Brain microvascular endothelial cell (primary cell): ENCODE measurements around the gene RAD9A.

Experiments
- DNase-seq: peaks from one replicate; pipeline ENCODE4 v3.0.0-alpha.2; 2020
- H3K27ac ChIP-seq: fragments of 250-450 bp; sonication (Bioruptor Pico); 2 replicates; pipeline ENCODE4 v1.5.1; 2020; ENCODE audit warnings: mild to moderate bottlenecking, moderate library complexity
- H3K27me3 ChIP-seq: fragments of 250-450 bp; sonication (Bioruptor Pico); replicated peaks from 2 replicates; pipeline ENCODE4 v1.5.1; 2020; ENCODE audit warnings: mild to moderate bottlenecking
- H3K36me3 ChIP-seq: fragments of 250-450 bp; sonication (Bioruptor Pico); replicated peaks from 2 replicates; pipeline ENCODE4 v1.5.1; 2020; ENCODE audit warnings: mild to moderate bottlenecking
- H3K4me3 ChIP-seq: 2 replicates; pipeline ENCODE4 v1.5.1; 2011; ENCODE audit warnings: low read depth, mild to moderate bottlenecking, control low read depth, low read length, moderate library complexity
- CTCF ChIP-seq: IDR thresholded peaks from 2 replicates; pipeline ENCODE4 v1.5.1; 2011; ENCODE audit warnings: low read depth, mild to moderate bottlenecking, moderate library complexity, low read length, control low read depth, inconsistent platforms; ENCODE audit errors: missing control alignments
- in situ Hi-C: cut with HindIII; loops from 2 replicates; pipeline ENCODE4 v1.10.0; 2017; ENCODE audit warnings: low sequenced_read_pairs, low pct_ligation_motif_present

The RAD9A gene

DNA sequence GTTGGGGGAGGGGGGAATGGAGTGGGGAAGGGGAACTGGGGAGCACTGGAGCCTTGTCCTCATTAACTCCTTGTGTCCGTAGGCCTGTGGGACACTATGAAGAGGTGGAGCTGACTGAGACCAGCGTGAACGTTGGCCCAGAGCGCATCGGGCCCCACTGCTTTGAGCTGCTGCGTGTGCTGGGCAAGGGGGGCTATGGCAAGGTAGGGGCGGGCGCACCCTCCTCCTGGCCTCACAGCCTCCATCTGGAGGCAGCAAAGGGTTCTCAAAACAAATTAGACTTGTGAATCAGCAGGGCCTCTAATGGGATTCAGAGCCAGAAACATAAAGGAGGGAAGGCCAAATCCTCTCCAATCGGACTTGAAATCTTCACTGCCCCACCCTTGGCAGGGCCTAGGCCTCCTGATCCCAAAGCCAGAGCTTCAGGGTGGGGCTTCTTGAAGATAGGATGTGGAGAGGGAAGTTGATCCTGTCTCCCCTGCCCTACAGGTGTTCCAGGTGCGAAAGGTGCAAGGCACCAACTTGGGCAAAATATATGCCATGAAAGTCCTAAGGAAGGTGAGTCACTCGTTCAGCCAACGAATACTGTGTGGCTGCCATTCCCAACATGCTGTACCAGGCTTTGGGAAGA lies 37.4 kb downstream of the RAD9A start:
- Histone ChIP-seq H3K27ac (peak overlapping the region; percentile 70), H3K27me3 (no peaks in the 10 kb centered on the region), H3K36me3 (peaks cover 18% of the 10 kb centered on the region), H3K4me3 (peak overlapping the region; percentile 88)
- in situ Hi-C loops = no loop called here
- no peak for DNase-seq
- TF ChIP-seq CTCF = no peak

GRCh38 chr11:67429722-67430121 lies 37.9 kb downstream of the RAD9A start:
- Histone ChIP-seq H3K27ac (no peak overlapping the region), H3K4me3 (no peak overlapping the region), H3K27me3 (no peaks in the 10 kb centered on the region), H3K36me3 (peaks cover 24% of the 10 kb centered on the region)
- DNase-seq = no peak
- in situ Hi-C loops = no loop called here
- TF ChIP-seq CTCF = no peak

GRCh38 chr11:67431346-67432249 lies 39.8 kb downstream of the RAD9A start:
- peaks cover 34% of the 10 kb centered on the region for H3K36me3 ChIP-seq
- in situ Hi-C loops = no loop called here
- TF ChIP-seq CTCF = no peak

DNA sequence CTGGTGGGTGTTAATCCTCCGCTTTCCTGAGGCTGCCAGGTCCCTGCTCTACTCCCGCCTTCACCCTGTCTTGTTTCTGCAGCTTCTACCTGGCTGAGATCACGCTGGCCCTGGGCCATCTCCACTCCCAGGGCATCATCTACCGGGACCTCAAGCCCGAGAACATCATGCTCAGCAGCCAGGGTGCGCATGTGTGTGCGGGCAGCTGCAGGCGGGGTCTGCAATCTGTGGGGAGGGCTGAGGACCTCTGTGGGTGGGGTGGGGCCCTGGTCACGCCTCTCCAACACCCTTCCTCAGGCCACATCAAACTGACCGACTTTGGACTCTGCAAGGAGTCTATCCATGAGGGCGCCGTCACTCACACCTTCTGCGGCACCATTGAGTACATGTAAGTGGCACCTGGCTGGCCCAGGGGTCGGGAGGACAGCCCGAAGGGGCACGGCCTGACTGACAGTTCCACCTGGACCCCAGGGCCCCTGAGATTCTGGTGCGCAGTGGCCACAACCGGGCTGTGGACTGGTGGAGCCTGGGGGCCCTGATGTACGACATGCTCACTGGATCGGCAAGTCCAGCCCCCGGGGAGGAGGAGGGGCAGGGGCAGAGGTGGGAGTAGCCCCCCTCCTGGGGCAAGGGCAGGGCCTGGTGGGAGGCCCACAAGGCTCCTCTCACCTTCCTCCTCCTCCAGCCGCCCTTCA lies 41.0 kb downstream of the RAD9A start:
- no peak overlapping the region for H3K27ac ChIP-seq
- peaks cover 39% of the 10 kb centered on the region for H3K36me3 ChIP-seq
- no peaks in the 10 kb centered on the region for H3K27me3 ChIP-seq
- in situ Hi-C loops = no loop called here
- no peak for TF ChIP-seq CTCF
- no peak for DNase-seq
- H3K4me3 ChIP-seq = no peak overlapping the region

More at GRCh38 chr11:67431346-67432249, 39.8 kb downstream of the RAD9A start:
- Histone ChIP-seq H3K27me3 (no peaks in the 10 kb centered on the region), H3K27ac (no peak overlapping the region), H3K4me3 (no peak overlapping the region)
- no peak for DNase-seq

DNA sequence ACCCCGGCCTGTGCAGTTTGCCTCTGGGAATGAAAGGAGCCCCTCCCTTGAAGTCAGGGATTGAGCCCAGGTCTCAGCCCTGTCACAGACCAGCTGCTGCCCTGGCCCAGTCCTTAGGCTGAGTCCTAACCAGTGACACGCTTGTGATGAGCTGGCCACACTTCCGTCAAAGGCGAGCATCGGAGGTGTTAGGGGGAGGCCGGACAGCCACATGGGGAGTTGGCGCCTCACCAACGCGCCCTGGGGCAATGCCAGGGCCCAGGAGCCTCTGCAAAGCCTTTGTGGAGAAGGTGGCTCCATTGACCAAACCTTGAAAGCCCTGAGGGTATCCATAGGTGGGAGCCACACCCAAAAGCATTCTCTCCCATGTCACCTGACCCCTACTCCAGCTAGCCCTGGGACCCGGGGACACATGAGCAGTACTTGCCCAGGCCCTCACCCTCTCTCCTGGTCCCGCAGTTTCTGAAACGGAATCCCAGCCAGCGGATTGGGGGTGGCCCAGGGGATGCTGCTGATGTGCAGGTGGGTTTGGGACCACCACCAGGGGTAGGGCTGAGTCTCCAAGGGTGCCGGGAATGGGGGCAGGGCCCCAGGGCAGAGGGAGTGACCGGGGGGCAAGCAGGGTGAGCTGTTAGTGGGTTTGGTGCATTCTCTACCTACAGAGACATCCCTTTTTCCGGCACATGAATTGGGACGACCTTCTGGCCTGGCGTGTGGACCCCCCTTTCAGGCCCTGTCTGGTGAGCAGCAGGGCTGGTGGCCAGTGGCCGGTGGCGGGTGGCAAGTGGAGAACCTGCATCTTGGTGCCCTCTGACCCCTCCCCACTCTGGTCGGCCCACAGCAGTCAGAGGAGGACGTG lies 42.0 kb downstream of the RAD9A start:
- DNase-seq = no peak
- H3K27ac ChIP-seq = no peak overlapping the region
- peaks cover 47% of the 10 kb centered on the region for H3K36me3 ChIP-seq
- no peaks in the 10 kb centered on the region for H3K27me3 ChIP-seq
- in situ Hi-C loops = no loop called here
- no peak overlapping the region for H3K4me3 ChIP-seq
- TF ChIP-seq CTCF = no peak
